K562 (cell line): ENCODE results near the gene NKD1. TPM values are rescaled to one million over a fixed set of nuclear protein-coding genes. Genes with fewer than 3 reads are reported as not detected.
A peak's percentile ranks its signal among the peaks of the same experiment; 100 is the strongest.

ENCODE experiments used
- ATAC-seq: fragments of 200-7000 bp; cut with Tn5 transposase; 3 replicates; pipeline ENCODE4 v1.9.1; 2020; ENCODE audit warnings: moderate library complexity
- BruUV-seq: library from RNA; stranded (reverse); fragments of 400-500 nt; replicated peaks from 2 replicates; lab custom pipeline; 2021; lab: Mats Ljungman, UMichigan
- CTCF ChIA-PET: fragments of 300-600 bp; formaldehyde crosslinking; extraction: SDS; loops from one replicate; lab custom pipeline; 2021; ENCODE audit warnings: low intra/inter-chr PET ratio; lab: Yijun Ruan, JAX
- POLR2A ChIA-PET: fragments of 300-600, 350-650 bp; sonication (Branson Sonifier 250); formaldehyde crosslinking; extraction: SDS; loops from one replicate; lab custom pipeline; 2021; ENCODE audit warnings: antibody characterized with exemption, inconsistent platforms; lab: Yijun Ruan, JAX
- DNase-seq, 4 experiments: peaks; one replicate each; pipeline versions ENCODE4 v3.0.0 to v3.0.0-alpha.2; 2011 to 2018; ENCODE audit warnings: low spot score in 3 of 4, mixed read lengths in 3 of 4; ENCODE audit errors: extremely low read depth in 1 of 4
- FAIRE-seq: peaks from 2 replicates; lab custom pipeline; 2011; peaks lifted over from hg19 to GRCh38; lab: Jason Lieb, UNC
- H2AFZ ChIP-seq: 2 replicates; pipeline ENCODE4 v1.6.0; 2011; ENCODE audit warnings: low read depth, low read length, control low read depth, inconsistent platforms
- H3K27ac ChIP-seq: fragments of 200-600 bp; 3 replicates; pipeline ENCODE4 v1.8.0; 2011; ENCODE audit warnings: low read depth, mild to moderate bottlenecking, control low read depth, inconsistent platforms, low read length, moderate library complexity, mixed read lengths; ENCODE audit errors: extremely low read depth
- H3K27me3 ChIP-seq, 2 experiments: fragments of 300-600 bp in 1 of 2; 2 replicates in 1 of 2; 3 replicates in 1 of 2; pipeline versions ENCODE4 v1.6.0 to v1.8.0; 2011; ENCODE audit warnings: inconsistent platforms in 2 of 2, low read length in 2 of 2, mild to moderate bottlenecking in 1 of 2, mixed read lengths in 1 of 2, moderate library complexity in 1 of 2; ENCODE audit not compliant: control insufficient read depth in 2 of 2, insufficient read depth in 2 of 2
- H3K36me3 ChIP-seq: fragments of 300-600 bp; 3 replicates; pipeline ENCODE4 v1.8.0; 2011; ENCODE audit warnings: mild to moderate bottlenecking, low read length, inconsistent platforms; ENCODE audit not compliant: control insufficient read depth, insufficient read depth
- H3K4me1 ChIP-seq, 2 experiments: fragments of 200-600 bp in 1 of 2; replicated peaks in 1 of 2; 2 replicates in 1 of 2; 3 replicates in 1 of 2; pipeline versions ENCODE4 v1.5.1 to v1.8.0; 2011; ENCODE audit warnings: inconsistent platforms in 2 of 2, low read length in 2 of 2, mild to moderate bottlenecking in 1 of 2, mixed read lengths in 1 of 2, moderate library complexity in 1 of 2; ENCODE audit not compliant: control insufficient read depth in 2 of 2, insufficient read depth in 2 of 2
- H3K4me2 ChIP-seq: 2 replicates; pipeline ENCODE4 v1.6.1; 2011; ENCODE audit warnings: low read length, control low read depth, inconsistent platforms, mixed read lengths; ENCODE audit not compliant: insufficient read depth
- H3K4me3 ChIP-seq: fragments of 200-600 bp; sonication (generic), shearing (Covaris generic); 2 replicates; pipeline ENCODE4 v1.5.1; 2016; ENCODE audit warnings: control low read depth, inconsistent platforms
- H3K79me2 ChIP-seq: fragments of 200-600 bp; 3 replicates; pipeline ENCODE4 v1.8.0; 2011; ENCODE audit warnings: low read length, inconsistent platforms; ENCODE audit not compliant: control insufficient read depth, insufficient read depth
- H3K9ac ChIP-seq, 2 experiments: 2 replicates each; pipeline versions ENCODE4 v1.6.0 to v1.6.1; 2011; ENCODE audit warnings: low read depth in 2 of 2, low read length in 2 of 2, control low read depth in 1 of 2, inconsistent platforms in 1 of 2, mild to moderate bottlenecking in 1 of 2, mixed read lengths in 1 of 2; ENCODE audit not compliant: insufficient read depth in 1 of 2
- H3K9me1 ChIP-seq: one replicate; pipeline ENCODE4 v1.6.0; 2011; ENCODE audit warnings: inconsistent platforms, mild to moderate bottlenecking, low read length, moderate library complexity; ENCODE audit not compliant: control insufficient read depth, insufficient read depth
- H3K9me3 ChIP-seq: replicated peaks from 2 replicates; pipeline ENCODE4 v1.5.1; 2011; ENCODE audit warnings: low read depth, low read length, inconsistent platforms; ENCODE audit not compliant: control insufficient read depth, insufficient read depth
- H4K20me1 ChIP-seq: replicated peaks from 2 replicates; pipeline ENCODE4 v1.6.1; 2011; ENCODE audit warnings: low read length, inconsistent platforms, mixed read lengths; ENCODE audit not compliant: control insufficient read depth, insufficient read depth
- MAZ ChIP-seq, 2 experiments: fragments of 450-650 bp in 1 of 2; sonication (generic) in 1 of 2; formaldehyde crosslinking; IDR thresholded peaks in 1 of 2; conservative IDR thresholded peaks in 1 of 2; 2 replicates each; pipeline versions ENCODE4 v1.4.0 to v1.5.0; 2020; ENCODE audit warnings: mild to moderate bottlenecking in 1 of 2, missing genetic modification reagents in 1 of 2
- ZFP36 ChIP-seq: fragments of 150-350 bp; IDR thresholded peaks from 2 replicates; pipeline ENCODE4 v1.6.1; 2018; ENCODE audit warnings: low read length, low read depth; ENCODE audit not compliant: partially characterized antibody
- WGBS: fragments of 100-300 bp; shearing (Covaris generic); methylation state at CpG from one replicate; pipeline ENCODE4 v1.1.6; 2016; ENCODE audit warnings: low coverage, mixed read lengths; ENCODE audit not compliant: insufficient coverage; ENCODE audit errors: missing lambda C conversion rate; 5-methylcytosine and 5-hydroxymethylcytosine counted together
- in situ Hi-C: fragments of 300-500 bp; cut with MboI; formaldehyde crosslinking; loops from 4 replicates; pipeline ENCODE4 v1.15.0; 2018; ENCODE audit warnings: inconsistent platforms, mixed read lengths
- intact Hi-C: fragments of 100-400 bp; cut with micrococcal nuclease; formaldehyde crosslinking; loops from 2 replicates; pipeline ENCODE4 v1.14.2; 2022
- polyA plus RNA-seq, 8 experiments: library from polyadenylated mRNA; depleted of rRNA in 4 of 8; stranded (reverse) in 5 of 8; unstranded in 3 of 8; fragments of >200 nt; fragmentation: Nextera tagmentation in 2 of 8; fragmentation: Illumina TruSeq in 1 of 8; extraction: Ambion mirVana in 2 of 8; extraction: Trizol in 1 of 8; gene quantifications; 2 replicates each; pipeline versions ENCODE4 v1.2.1 to v1.2.3, GENCODE V29; 2011 to 2014; ENCODE audit warnings: inconsistent platforms in 1 of 8, missing spikeins in 1 of 8
- total RNA-seq, 7 experiments: library from RNA; depleted of rRNA in 6 of 7; stranded (reverse); fragments of >200 nt in 6 of 7; fragmentation: Illumina TruSeq in 2 of 7; extraction: Trizol in 2 of 7; gene quantifications; 2 replicates each; pipeline versions ENCODE4 v1.2.1 to v1.2.3, GENCODE V29; 2011 to 2021; ENCODE audit warnings: low replicate concordance in 1 of 7
- TF ChIP-seq, protein P1 (sequence below), 3 experiments: IDR thresholded peaks in 2 of 3; conservative IDR thresholded peaks in 1 of 3; 2 replicates each; pipeline ENCODE4 v1.5.1; 2011 to 2012; ENCODE audit warnings: low read length in 3 of 3, mild to moderate bottlenecking in 3 of 3, control low read depth in 2 of 3, improper control_type of control experiment in 1 of 3, inconsistent platforms in 1 of 3, low read depth in 1 of 3, mixed read lengths in 1 of 3, moderate library complexity in 1 of 3; ENCODE audit not compliant: insufficient read depth in 2 of 3

Gene NKD1
- total and polyA plus RNA-seq, 9 of the 15 experiments (the other 6 are each of a cell fraction or from before 2014, with no cell fraction given), result under 0.01 to 0.24 (median 0.04) TPM; not detected in 2

DNA sequence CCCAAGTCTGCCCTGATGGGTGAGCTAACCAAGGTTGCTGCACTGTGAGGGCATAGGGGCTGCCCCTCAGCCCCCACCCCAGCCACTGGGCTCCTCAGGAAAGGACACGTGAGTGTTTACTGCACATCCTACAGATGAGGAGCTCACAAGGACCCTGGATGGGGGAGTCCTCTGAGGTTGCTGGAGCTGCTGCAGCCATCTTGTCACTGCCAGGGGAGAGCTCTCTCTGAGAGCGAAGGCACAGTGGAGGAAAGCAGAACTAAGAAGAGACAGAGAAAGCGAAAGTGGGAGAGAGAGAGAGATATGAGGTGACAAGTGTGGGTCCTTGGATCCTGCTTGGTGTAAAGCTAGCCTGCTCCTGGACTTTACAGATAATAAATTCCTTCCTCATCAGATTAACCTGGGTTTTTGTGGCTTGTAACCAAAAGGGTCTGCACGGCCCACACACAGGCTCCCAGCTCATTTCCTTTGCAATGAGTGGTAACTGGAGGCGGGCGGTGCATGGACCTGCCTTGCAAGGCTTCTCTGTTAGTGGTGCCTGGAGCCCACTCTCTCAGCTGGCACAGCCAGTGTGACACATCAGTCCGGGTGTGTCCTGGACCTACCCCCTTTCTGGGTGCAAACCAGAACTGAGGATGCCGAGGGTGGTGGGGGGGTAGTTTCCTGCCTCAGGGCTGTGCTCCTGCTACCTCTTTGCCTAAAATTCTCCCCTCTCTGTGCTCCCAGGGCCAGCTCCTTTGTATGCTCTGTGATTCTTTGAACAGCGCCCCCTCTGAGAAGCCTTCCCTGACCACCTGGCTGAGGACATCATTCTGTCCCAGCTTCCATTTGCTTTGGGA lies 118.7 kb downstream of the NKD1 start:
- 0% methylated on average over 9 of the region's 9 CpGs for WGBS
- TF ChIP-seq ZFP36 (peak; percentile 36), MAZ (CRISPR knock-in tag; conservative IDR thresholded peaks at IDR 0.05 in 1 of 2, IDR thresholded peaks at IDR 0.05 in 1 of 2) (no peak)
- TF ChIP-seq, protein P1, sequence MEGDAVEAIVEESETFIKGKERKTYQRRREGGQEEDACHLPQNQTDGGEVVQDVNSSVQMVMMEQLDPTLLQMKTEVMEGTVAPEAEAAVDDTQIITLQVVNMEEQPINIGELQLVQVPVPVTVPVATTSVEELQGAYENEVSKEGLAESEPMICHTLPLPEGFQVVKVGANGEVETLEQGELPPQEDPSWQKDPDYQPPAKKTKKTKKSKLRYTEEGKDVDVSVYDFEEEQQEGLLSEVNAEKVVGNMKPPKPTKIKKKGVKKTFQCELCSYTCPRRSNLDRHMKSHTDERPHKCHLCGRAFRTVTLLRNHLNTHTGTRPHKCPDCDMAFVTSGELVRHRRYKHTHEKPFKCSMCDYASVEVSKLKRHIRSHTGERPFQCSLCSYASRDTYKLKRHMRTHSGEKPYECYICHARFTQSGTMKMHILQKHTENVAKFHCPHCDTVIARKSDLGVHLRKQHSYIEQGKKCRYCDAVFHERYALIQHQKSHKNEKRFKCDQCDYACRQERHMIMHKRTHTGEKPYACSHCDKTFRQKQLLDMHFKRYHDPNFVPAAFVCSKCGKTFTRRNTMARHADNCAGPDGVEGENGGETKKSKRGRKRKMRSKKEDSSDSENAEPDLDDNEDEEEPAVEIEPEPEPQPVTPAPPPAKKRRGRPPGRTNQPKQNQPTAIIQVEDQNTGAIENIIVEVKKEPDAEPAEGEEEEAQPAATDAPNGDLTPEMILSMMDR (IDR thresholded peaks at IDR 0.05 in 2 of 3, conservative IDR thresholded peaks at IDR 0.05 in 1 of 3; ENCODE audit: insufficient read depth in 2 of 3, low read depth in 1 of 3, low read length in 3 of 3), result 0 out of 6 replicates have a peak, but pooled peaks of 1 of the 3 experiments have one; percentile 17
- TF ChIP-seq, all 486 proteins: peak for 2
- intact Hi-C loops, result loop anchor here (10.0 kb wide), 1 partner anchor 72 kb away; no protein-coding TSS in a partner anchor
- ChIA-PET CTCF (interaction anchor here (0.7 to 1.1 kb wide), 2 partner anchors 140 to 279 kb away, joined by 3 read pairs; no protein-coding TSS in a partner anchor), POLR2A (interaction anchor here (0.6 to 1.2 kb wide), 4 partner anchors 10 to 132 kb away, joined by 3 to 4 read pairs (median 3); no protein-coding TSS in a partner anchor)
- H3K79me2 ChIP-seq, result no peaks in the 10 kb centered on the region
- 0 out of 4 replicates have a peak overlapping the region, but pooled peaks of 1 of the 2 experiments have one; percentile 16 for H3K9ac ChIP-seq
- no peaks in the 10 kb centered on the region for H3K9me1 ChIP-seq
- H3K4me3 ChIP-seq, result no peak overlapping the region
- peak overlapping the region; percentile 27; the same call in 1 of the 2 replicates for H2AFZ ChIP-seq
- H3K27me3 ChIP-seq, result peaks cover 4 to 14% of the 10 kb centered on the region in 2 experiments; a peak in 3 of 5 replicates
- H3K36me3 ChIP-seq, result no peaks in the 10 kb centered on the region
- H4K20me1 ChIP-seq, result no peaks in the 10 kb centered on the region
- peak overlapping the region; percentile 14; the same call in 1 of the 2 replicates for H3K4me2 ChIP-seq
- in situ Hi-C loops, result loop anchor here (5.0 to 10.0 kb wide), 2 partner anchors 140 to 292 kb away; no protein-coding TSS in a partner anchor
- FAIRE-seq (no peak), DNase-seq (no peak), ATAC-seq (no peak)
- no TSS peak for BruUV-seq
- peaks cover 4% of the 10 kb centered on the region; the same call in 1 of the 2 replicates for H3K9me3 ChIP-seq
- H3K27ac ChIP-seq, result no peak overlapping the region
- peaks cover 0 to 5% of the 10 kb centered on the region in 2 experiments; a peak in 2 of 5 replicates for H3K4me1 ChIP-seq
